H1 (cell line): Measurements from ENCODE around the gene OPHN1. TPM values are rescaled to one million over a fixed set of nuclear protein-coding genes. Genes with fewer than 3 reads are reported as not detected.

Experiments
- HDAC6 ChIP-seq: IDR thresholded peaks from one replicate; pipeline ENCODE4 v1.7.1; 2012; ENCODE audit warnings: low read depth, mild to moderate bottlenecking, inconsistent platforms, low read length, moderate library complexity
- KDM4A ChIP-seq: IDR thresholded peaks from one replicate; pipeline ENCODE4 v1.7.1; 2012; ENCODE audit warnings: low read depth, mild to moderate bottlenecking, moderate library complexity, low read length, inconsistent platforms; ENCODE audit not compliant: severe bottlenecking
- SAP30 ChIP-seq: fragments of 300-600 bp; sonication (generic); IDR thresholded peaks from 2 replicates; pipeline ENCODE4 v1.7.1; 2012; ENCODE audit warnings: low read length, moderate library complexity, mild to moderate bottlenecking, inconsistent platforms; ENCODE audit not compliant: insufficient read depth, insufficient replicate concordance
- TAF7 ChIP-seq: optimal IDR thresholded peaks from 2 replicates; pipeline ENCODE3; 2011; ENCODE audit warnings: low read depth, mild to moderate bottlenecking, inconsistent platforms, low read length, moderate library complexity, borderline replicate concordance
- YY1 ChIP-seq: IDR thresholded peaks from 2 replicates; pipeline ENCODE4 v1.6.1; 2011; ENCODE audit warnings: low read depth, mild to moderate bottlenecking, low read length
- polyA plus RNA-seq, 7 experiments: library from polyadenylated mRNA; depleted of rRNA in 3 of 7; stranded (reverse) in 5 of 7; unstranded in 2 of 7; fragments of >200 nt in 5 of 7; fragments of 200-250 nt in 2 of 7; gene quantifications; 1 replicate in 5 of 7; 2 replicates in 1 of 7; 4 replicates in 1 of 7; pipeline versions ENCODE4 v1.2.1 to v1.2.3, GENCODE V29; 2011 to 2013; ENCODE audit warnings: missing spikeins in 2 of 7, mixed read lengths in 2 of 7
- total RNA-seq: library from RNA; stranded (reverse); fragmentation: NEBNext Ultra II Directional; extraction: Animal tissue kit (Norgen Biotek cat#: 25700); gene quantifications from 2 replicates; pipeline ENCODE4 v1.2.1, GENCODE V29; 2021
- TF ChIP-seq, protein P1 (sequence below): IDR thresholded peaks from 2 replicates; pipeline ENCODE4 v1.6.1; 2012; ENCODE audit warnings: inconsistent platforms

The OPHN1 gene
- total and polyA plus RNA-seq, 2 of the 8 experiments (the other 6 are each of a cell fraction or from before 2014, with no cell fraction given): 1.2 to 3.5 TPM

DNA sequence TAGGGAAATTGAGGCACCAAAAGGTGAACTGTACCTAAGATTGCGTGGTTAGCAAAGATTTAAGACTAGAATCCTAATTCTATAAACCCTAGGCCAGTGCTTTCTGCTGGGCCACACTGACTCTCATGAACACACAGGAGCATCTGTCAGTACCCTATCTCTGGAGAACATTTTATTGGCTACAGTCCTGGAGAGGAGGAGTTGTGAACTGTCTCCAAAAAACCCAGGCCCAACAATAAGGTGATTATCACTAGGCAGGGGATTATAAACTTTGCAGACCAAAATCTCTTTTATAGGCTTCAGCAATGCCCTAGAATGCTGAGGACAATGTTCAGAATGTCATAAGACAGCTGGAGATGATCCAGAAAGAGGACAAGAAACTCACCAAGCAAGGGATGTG lies 24.1 kb downstream of the OPHN1 start (continued):
- TF ChIP-seq HDAC6 (no peak), YY1 (no peak), KDM4A (no peak), SAP30 (no peak), TAF7 (no peak)
- TF ChIP-seq, protein P1, sequence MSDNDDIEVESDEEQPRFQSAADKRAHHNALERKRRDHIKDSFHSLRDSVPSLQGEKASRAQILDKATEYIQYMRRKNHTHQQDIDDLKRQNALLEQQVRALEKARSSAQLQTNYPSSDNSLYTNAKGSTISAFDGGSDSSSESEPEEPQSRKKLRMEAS: no peak
- TF ChIP-seq, all 59 proteins: peak for 0
